KG1 (cell line): ENCODE data around the gene MICU2.

Source experiments
- DNase-seq: peaks from one replicate; lab custom pipeline; 2025; lab: John Stamatoyannopoulos, UW

The MICU2 gene

DNA sequence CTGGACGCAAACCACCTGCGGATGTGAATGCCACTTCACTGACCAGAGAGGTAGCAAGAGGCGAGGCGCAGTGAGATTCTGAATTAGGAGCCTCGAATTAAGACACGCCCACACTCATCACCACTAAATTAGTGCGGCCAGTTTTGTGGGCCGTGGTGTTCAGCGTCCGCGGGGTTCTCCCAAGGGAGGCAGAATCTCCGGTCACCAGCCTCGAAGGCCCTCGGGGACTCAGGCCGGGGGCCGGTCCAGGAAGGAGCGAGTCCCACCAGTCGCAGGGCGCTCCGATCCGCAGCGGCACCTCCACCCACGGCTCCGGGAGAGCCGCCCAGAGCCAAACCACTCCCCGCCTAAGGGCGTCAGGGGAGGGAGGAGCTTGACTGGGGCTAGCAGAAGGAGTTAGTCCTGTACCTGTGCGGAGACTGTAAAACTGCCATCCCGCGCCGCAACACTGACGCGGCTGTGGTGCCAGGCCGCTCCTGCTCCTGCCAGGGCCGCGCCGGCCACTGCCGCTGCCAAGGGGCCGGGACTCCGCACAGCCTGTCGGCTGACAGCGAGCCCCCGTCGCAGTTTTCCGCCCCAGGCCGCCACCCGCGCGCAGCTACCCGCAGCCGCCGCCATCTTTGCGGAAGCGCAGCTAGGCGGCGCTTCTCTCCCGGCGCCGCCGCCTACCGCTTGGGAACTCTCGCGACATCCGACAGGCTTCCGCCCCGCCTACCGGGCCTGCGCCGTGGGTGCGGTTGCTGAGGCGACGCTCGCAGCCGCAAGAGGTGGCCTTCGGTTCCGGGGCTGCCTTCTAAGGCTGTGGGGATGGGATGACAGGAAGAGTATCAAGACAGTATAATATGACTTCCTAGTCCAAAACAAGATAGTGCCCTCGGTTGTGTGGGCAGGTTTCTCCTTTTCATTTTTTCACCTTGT, at the start of gene MICU2:
MICU2 (minus strand) TSS at position 640 of the 918 bp plus-strand sequence; CDS start at position 618, 22 bp downstream.
- DNase-seq = peak; percentile 96

GRCh38 chr13:21641629-21642028, 37.7 kb upstream of the MICU2 start:
- DNase-seq = no peak

DNA sequence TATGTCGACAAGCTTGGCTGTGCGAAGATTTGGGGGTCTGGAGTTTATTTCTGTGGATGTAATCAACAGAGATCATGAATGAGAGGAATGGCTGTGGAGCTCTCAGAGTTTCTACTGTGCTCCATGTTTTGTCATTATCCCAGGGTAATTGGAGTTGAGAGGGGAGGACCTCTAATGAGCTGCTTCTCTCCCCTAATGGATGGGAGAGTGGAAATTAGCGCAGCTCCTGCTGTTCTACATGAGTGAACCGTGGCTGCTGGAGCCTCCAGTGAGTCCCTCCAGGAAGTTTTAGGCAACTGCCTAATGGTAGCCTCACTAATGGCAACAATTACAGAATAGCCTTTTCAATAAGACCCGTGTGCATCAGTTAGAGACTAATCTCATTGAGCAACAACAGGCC, 35.6 kb upstream of the MICU2 start:
- DNase-seq = no peak

GRCh38 chr13:21638319-21639282, 34.6 kb upstream of the MICU2 start:
- DNase-seq = peak; percentile 5

DNA sequence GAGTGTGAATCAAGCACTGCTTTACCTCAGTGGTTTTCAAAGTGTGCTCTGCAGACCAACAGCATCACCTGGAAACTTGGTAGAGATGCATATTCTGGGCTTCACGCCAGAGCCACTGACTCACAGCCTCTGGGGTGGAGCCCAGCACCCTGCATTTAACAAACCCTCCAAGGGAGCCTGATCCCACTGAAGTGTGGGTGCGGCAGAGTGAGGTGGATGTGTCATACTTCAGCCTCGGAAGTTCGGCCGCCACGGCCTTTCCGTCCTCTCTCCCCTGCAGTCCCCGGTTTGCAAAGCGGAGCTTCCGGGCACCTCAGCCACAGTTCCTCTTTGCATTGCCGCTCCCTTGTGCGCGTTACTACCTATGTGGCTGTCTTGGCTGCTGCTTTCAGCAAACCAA, 33.3 kb upstream of the MICU2 start:
- DNase-seq = no peak

DNA sequence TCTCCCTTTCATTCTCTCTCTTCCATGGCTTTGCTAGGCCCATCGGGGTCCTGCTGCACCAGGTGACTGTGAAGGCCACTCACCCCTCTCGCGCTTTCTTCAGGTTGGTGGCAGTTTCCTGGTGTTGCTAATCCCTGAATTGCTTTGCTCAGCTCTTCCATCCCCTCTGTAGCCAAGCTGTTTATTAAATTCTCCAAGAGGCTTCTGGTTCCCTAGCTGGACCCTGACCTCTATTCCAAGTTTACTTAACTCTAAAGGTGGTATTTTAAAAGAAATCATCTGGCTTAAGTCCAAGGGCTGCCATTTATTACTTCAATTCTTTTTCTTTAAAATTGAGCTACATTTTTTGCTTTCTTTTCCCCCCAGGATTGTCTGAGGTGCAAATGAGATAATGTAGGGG, 32.7 kb upstream of the MICU2 start:
- DNase-seq = no peak

DNA sequence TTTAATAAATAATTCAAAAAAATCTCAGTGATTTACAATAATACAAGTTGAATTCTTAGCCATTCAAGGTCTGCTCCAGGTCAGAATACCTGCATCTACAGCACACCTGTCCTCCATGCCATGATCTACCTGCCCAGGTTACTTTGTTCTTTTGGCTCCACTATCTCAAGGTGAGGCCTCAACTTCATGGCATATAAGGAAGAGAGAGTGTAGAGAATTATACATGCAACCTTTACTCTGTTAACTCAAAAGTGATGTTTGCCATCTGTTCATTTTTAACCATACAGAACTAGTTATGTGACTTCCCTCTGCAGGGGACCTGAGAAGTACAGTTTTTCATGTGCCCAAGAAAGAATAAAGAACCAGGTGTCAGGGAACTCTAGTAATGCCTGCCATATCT, 28.2 kb upstream of the MICU2 start:
- no peak for DNase-seq

DNA sequence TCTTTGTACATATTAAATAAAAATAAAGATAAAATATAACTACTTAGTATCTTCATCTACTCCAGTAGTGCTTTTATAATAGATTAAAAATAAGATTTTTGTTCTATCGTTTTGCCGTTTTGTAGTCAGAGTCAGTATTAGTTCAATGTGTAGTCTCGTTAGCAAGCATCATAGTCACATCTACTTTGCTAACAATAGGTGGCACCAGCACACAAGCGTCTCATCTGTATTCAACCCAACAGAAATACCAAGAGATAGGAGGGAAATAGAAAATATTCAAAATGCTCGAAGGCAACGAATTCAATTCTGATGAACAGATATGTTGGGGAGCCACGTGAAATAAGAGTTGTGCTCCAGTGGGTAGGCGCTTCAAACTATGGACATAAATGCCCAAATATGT, 21.4 kb upstream of the MICU2 start:
- no peak for DNase-seq

DNA sequence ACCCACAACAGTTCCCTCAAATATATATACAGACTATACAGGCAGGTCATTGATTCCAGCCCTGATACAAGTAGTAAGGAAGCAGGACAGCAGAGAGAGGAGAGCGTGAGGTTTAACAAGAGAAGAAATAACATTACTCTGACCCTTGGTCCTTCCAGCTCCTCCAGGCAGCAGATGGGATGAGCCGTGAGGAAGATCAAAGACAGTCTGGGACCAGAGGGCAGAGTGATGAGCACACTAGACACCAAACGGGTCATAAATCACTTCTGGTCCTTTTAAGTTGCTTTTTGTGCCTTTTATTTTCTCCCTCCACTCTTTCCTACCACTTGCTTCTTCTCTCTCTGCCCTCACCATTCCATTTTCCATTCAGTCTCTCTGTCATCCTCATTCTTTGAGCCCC, 16.9 kb upstream of the MICU2 start:
- no peak for DNase-seq

GRCh38 chr13:21619633-21620220, 15.8 kb upstream of the MICU2 start:
- no peak for DNase-seq

DNA sequence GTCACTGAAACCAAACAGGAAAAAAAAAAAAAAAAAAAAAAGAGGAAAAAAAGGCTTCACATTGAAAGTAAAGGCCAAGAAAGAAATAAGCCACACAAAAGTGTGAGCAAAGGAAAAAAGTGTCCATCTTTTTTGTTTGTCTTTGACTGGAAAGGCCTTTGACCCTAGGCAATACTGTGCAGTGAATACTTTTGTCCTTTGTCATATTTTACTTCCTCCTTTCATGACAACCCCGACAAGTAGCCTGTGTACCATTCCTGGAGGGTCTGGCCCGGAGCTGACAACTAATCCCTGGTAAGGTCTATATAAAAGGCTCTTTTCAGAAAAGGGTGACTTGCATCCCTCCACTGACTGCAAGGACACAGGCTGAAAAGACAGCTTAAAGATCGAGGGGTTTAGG, 12.9 kb upstream of the MICU2 start:
- no peak for DNase-seq

GRCh38 chr13:21616205-21616866, 12.4 kb upstream of the MICU2 start:
- DNase-seq = no peak

- no peak for DNase-seq
Measured at GRCh38 chr13:21615427-21615826, 11.5 kb upstream of the MICU2 start.

DNA sequence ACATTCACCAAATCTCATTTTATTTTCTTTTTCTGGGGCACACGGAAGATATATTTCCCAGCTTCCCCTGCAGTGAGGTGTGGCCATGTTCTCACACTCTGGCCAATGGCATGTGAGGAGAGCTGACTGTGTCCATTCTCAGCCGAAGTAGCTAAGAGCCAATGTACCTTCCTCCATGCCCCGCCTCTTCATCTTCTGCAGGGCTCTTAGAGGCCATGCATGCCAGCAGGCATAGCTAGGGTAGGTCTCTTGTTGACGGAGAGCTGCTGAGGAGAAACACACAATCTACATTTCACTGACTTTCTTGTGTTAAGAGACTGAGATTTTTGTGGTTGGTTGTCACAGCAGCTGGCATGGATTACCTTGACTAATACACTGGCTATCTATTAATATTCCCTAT, 9.8 kb upstream of the MICU2 start:
- DNase-seq = no peak

- no peak for DNase-seq
Measured at GRCh38 chr13:21611385-21611784, 7.4 kb upstream of the MICU2 start.

- no peak for DNase-seq
Measured at GRCh38 chr13:21610687-21611086, 6.7 kb upstream of the MICU2 start.

DNA sequence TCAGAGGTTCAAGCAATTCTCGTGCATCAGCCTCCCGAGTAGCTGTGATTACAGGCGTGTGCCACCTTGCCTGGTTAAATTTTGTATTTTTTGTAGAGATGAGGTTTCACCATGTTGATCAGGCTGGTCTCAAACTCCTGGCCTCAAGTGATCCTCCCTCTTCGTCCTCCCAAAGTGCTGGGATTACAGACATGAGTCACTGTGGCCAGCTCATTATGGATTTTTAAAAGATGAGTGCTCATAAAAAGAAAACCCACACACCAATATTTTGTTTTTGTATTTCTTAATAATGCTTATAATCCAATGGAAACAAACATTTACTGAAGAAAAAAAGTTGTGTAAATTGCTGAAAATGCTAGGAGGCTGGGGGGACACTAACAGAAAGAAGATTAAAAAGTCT, 5.0 kb upstream of the MICU2 start:
- DNase-seq = no peak

- DNase-seq = no peak
Measured at GRCh38 chr13:21606796-21607195, 2.8 kb upstream of the MICU2 start.

- DNase-seq = no peak
Measured at GRCh38 chr13:21606251-21606650, 2.3 kb upstream of the MICU2 start.

- no peak for DNase-seq
Measured at GRCh38 chr13:21596722-21597121, 7.2 kb downstream of the MICU2 start.

DNA sequence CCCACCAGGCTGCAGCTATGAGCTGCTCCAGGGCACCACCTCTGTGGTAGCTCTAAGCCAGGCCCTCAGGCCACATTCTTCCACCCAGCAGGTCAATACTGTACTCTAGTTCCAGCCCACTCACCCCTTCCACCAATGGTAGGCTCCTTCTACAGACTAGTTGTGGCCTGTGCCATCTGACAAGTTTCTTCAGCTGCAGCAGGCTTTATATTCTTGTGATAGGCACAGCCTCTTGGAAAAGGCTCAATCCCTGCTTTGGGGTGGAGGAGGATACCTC, 8.5 kb downstream of the MICU2 start:
- no peak for DNase-seq
